ENCODE data around the gene CYGB.

DNA sequence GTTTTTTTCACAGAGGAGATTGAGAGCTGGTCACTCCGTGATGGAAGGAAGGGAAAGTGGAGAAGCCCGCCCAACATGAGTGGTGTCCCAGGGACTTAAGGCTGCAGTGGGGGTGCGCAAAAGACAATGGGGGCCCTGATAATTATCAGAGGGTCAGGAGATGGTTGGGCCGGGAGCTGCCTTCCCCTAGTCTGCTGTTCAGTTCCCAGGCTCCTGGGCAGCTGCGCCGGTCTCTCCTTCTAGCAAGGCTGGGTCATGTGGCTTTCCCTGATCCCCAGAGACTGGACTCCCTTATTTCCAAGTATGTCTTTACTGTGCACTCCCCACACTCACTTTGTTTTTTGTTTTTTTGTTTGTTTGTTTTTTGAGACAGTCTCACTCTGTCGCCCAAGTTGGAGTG is 16.2 kb downstream of the CYGB start:
- TF ChIP-seq FOXM1 (IDR thresholded peaks at IDR 0.05; ENCODE audit: low read depth), result no peak
- no peak for TF ChIP-seq CTCF (IDR thresholded peaks at IDR 0.05)
- no peak for TF ChIP-seq FOSL2 (IDR thresholded peaks at IDR 0.05; ENCODE audit: borderline replicate concordance, low read depth)
- no peak for TF ChIP-seq RFX5 (IDR thresholded peaks at IDR 0.05; ENCODE audit: low read length)
- no peak for TF ChIP-seq CHD2 (IDR thresholded peaks at IDR 0.05; ENCODE audit: low read length, partially characterized antibody)
- TF ChIP-seq YY1 (IDR thresholded peaks at IDR 0.05; ENCODE audit: low read depth), result no peak
- no peak for TF ChIP-seq USF1 (IDR thresholded peaks at IDR 0.05; ENCODE audit: borderline replicate concordance, low read depth)
- no peak for TF ChIP-seq EP300 (IDR thresholded peaks at IDR 0.05; ENCODE audit: borderline replicate concordance in 1 of 2, low read depth in 1 of 2, low read length in 1 of 2)
- TF ChIP-seq REST (IDR thresholded peaks at IDR 0.05; ENCODE audit: low read depth, low read length), result no peak
- TF ChIP-seq SIN3A (IDR thresholded peaks at IDR 0.05; ENCODE audit: borderline replicate concordance, low read depth, low read length), result no peak
- no peak for TF ChIP-seq TEAD4 (IDR thresholded peaks at IDR 0.05; ENCODE audit: borderline replicate concordance, insufficient read depth)
- no peak for TF ChIP-seq TAF1 (IDR thresholded peaks at IDR 0.05; ENCODE audit: borderline replicate concordance, low read depth, low read length)
- TF ChIP-seq SMC3 (IDR thresholded peaks at IDR 0.05; ENCODE audit: low read depth, low read length), result no peak

Data from SK-N-SH (cell line).